IPS-20b (cell line): ENCODE data around the gene ADCYAP1R1.

Source experiments
- H3K27ac ChIP-seq: one replicate; pipeline ENCODE4 v1.5.1; 2013; ENCODE audit warnings: low read length
- H3K27me3 ChIP-seq: 2 replicates; pipeline ENCODE4 v1.6.1; 2013; ENCODE audit warnings: mild to moderate bottlenecking, low read length, inconsistent platforms; ENCODE audit not compliant: insufficient read depth
- H3K36me3 ChIP-seq: 2 replicates; pipeline ENCODE4 v1.6.1; 2013; ENCODE audit warnings: low read depth, mild to moderate bottlenecking, inconsistent platforms, low read length, moderate library complexity; ENCODE audit not compliant: insufficient read depth
- H3K4me1 ChIP-seq: 2 replicates; pipeline ENCODE4 v1.6.1; 2013; ENCODE audit warnings: mild to moderate bottlenecking, control low read depth, inconsistent platforms, low read length, moderate library complexity; ENCODE audit not compliant: insufficient read depth
- H3K4me3 ChIP-seq: 2 replicates; pipeline ENCODE4 v1.5.1; 2013; ENCODE audit warnings: mild to moderate bottlenecking, low read length, inconsistent platforms
- H3K9ac ChIP-seq: 2 replicates; pipeline ENCODE4 v1.6.1; 2013; ENCODE audit warnings: low read depth, mild to moderate bottlenecking, inconsistent platforms, low read length, moderate library complexity
- H3K9me3 ChIP-seq: 2 replicates; pipeline ENCODE4 v1.6.1; 2013; ENCODE audit warnings: mild to moderate bottlenecking, low read depth, low read length, inconsistent platforms; ENCODE audit not compliant: insufficient read depth

ADCYAP1R1 gene

DNA sequence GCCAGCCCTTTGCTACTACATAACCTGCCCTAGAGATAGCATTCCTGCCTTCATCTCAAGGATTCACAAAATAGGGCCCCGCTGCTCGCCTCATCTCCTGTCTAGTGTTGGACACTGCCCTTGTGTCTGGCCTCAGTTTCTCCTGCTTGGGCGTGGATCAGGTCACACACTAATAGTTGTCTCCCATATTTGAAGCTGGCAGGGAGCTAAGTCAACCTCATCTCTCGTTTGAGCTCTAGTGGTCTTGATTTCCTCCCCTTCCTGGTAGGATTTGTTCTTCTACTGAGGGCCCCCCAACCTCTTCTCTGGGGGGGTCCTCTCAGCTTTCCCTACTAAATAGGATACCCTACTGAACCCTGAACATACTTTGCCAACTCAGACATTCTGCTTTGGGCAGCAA lies 42.2 kb downstream of the ADCYAP1R1 start:
- H3K36me3 ChIP-seq, result peaks cover 10% of the 10 kb centered on the region; the same call in 1 of the 2 replicates
- H3K27ac ChIP-seq, result no peak overlapping the region
- no peaks in the 10 kb centered on the region for H3K27me3 ChIP-seq
- H3K4me1 ChIP-seq, result no peaks in the 10 kb centered on the region
- H3K4me3 ChIP-seq, result no peak overlapping the region
- no peaks in the 10 kb centered on the region for H3K9me3 ChIP-seq
- no peak overlapping the region for H3K9ac ChIP-seq

DNA sequence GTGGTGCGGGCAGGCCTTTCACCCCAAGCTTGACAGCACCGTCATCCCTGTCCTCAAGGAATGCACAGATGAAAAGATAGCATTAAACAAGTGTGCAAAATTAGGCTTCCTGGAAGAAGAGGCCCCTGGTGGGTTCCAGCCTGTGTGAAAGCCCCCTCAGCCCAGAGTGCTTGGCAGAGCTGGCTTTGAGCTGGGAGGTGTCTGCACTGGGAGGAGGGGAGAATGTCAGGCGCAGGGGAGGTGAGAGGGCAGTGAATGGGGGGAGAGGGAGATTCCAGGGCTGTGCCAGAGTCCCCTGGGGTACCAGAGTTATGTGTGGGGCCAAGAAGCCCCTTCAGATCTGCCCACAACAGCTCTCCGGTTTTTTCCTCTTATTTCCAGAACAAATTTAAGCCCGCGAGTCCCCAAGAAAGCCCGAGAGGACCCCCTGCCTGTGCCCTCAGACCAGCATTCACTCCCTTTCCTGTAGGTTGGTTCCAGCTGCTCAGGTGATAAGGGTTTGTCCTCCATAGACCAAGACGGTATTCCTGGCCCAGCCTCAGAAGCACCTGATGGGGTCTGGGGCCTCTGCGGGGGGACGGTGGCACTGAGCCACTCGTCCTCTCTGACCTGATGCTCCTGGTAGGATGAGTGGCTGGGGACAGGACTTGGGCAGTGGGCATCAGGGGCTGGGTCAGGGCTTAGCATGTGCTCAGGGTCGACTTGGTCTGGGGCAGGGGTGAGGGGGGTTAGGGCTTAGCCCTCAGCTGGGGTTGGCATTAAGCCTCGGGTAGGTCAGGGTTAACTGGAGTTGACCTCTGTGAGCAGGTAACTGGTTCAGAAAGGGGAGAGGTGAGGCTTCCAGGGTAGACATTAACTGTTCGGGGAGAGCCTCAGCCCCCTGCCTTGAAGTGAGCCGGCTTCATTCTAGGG lies 43.4 kb downstream of the ADCYAP1R1 start:
- Histone ChIP-seq H3K9me3 (no peaks in the 10 kb centered on the region), H3K27ac (no peak overlapping the region), H3K4me1 (no peaks in the 10 kb centered on the region), H3K4me3 (no peak overlapping the region), H3K27me3 (no peaks in the 10 kb centered on the region), H3K9ac (no peak overlapping the region), H3K36me3 (peaks cover 10% of the 10 kb centered on the region; the same call in 1 of the 2 replicates)

DNA sequence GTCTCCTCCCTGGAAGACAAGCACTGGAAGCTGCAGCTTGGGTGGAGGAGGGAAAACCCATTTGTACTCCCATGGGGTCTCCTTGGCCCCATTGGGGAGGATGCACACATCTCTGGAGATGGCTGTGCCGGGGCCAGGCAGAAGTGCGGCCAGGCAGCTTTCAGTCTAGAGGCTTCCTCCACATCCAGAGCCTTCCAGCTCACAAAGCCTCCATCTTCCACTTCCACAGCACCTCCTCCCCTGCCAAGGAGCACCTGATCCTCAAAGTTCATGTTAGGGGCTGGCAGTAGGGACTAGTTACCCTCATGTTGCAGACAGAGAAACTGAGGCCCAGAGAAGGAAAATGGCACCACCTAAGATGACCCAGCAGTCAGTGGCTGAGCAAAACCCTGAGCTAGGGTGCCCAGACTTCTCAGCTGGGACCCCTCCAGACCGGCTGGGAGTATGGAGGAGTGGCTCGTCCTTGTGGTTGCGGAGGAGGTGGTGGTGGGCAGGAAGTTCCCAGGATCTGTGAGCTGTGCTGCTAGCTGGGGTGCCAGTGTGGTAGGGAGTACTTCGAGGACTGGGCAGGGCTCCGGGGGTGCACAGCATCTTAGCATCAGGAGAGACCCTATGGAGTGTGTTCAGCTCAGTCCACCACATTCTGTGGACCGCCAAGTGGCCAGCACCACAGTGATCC lies 44.2 kb downstream of the ADCYAP1R1 start:
- no peak overlapping the region for H3K4me3 ChIP-seq
- H3K9ac ChIP-seq, result no peak overlapping the region
- H3K9me3 ChIP-seq, result no peaks in the 10 kb centered on the region
- H3K27ac ChIP-seq, result no peak overlapping the region
- H3K4me1 ChIP-seq, result no peaks in the 10 kb centered on the region
- H3K36me3 ChIP-seq, result peaks cover 10% of the 10 kb centered on the region; the same call in 1 of the 2 replicates
- no peaks in the 10 kb centered on the region for H3K27me3 ChIP-seq

DNA sequence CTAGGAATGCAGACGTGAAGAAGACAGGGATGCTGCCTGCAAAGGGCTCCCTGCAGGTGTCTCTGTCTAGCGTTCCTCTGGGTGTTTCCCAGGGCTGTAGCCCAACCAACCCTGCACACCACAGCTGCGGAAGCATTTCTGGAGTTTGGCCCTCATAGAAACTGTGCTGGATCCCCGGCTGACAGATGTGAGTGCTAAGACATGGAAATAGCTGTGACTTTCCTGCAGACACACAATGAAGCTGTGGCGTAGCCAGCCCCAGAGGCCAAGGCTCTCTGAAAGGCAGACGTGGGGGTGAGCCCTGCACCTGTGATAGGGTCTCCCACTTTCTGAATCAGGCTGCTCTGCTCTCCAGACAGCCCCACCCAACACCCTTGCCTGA lies 44.8 kb downstream of the ADCYAP1R1 start:
- Histone ChIP-seq H3K9me3 (no peaks in the 10 kb centered on the region), H3K27ac (no peak overlapping the region), H3K27me3 (no peaks in the 10 kb centered on the region), H3K36me3 (peaks cover 10% of the 10 kb centered on the region; the same call in 1 of the 2 replicates), H3K4me3 (no peak overlapping the region), H3K9ac (no peak overlapping the region), H3K4me1 (no peaks in the 10 kb centered on the region)

DNA sequence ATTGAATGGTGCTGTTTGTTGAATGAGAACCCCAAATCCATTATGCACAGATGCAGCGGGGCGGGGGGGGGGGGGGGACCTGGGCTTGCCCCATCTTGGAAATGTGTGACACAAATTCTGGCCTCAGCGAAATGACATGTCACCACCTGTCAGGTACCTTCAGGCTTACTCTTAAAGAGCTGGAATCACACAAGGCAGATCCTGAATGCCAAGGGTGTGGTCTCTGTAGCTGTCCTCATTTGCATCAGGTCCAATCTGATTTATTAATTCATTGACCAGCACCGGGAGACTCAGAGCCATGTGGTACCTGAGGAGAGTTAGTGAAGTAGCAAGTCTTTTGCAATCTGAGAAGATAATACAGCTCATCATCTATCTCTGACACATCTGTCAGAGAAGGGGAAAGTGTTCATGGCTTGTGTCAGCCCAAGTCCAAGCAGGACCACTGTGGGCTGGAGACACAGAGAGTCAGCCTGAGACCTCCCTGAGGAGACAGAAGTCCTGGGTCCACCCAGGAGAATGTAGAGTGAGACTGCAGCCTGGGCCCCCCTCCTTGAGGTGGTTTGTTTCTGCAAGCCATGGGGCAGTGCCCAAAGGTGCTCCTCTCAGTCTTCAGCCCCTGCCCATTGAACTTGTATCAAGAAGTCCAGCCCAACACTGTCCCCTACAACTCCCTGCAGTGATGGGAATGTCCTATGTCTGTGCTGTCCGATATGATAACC lies 46.7 kb downstream of the ADCYAP1R1 start:
- H3K9ac ChIP-seq, result no peak overlapping the region
- no peaks in the 10 kb centered on the region for H3K4me1 ChIP-seq
- H3K27me3 ChIP-seq, result no peaks in the 10 kb centered on the region
- H3K9me3 ChIP-seq, result no peaks in the 10 kb centered on the region
- H3K27ac ChIP-seq, result no peak overlapping the region
- H3K36me3 ChIP-seq, result peaks cover 5% of the 10 kb centered on the region; the same call in 1 of the 2 replicates
- no peak overlapping the region for H3K4me3 ChIP-seq

DNA sequence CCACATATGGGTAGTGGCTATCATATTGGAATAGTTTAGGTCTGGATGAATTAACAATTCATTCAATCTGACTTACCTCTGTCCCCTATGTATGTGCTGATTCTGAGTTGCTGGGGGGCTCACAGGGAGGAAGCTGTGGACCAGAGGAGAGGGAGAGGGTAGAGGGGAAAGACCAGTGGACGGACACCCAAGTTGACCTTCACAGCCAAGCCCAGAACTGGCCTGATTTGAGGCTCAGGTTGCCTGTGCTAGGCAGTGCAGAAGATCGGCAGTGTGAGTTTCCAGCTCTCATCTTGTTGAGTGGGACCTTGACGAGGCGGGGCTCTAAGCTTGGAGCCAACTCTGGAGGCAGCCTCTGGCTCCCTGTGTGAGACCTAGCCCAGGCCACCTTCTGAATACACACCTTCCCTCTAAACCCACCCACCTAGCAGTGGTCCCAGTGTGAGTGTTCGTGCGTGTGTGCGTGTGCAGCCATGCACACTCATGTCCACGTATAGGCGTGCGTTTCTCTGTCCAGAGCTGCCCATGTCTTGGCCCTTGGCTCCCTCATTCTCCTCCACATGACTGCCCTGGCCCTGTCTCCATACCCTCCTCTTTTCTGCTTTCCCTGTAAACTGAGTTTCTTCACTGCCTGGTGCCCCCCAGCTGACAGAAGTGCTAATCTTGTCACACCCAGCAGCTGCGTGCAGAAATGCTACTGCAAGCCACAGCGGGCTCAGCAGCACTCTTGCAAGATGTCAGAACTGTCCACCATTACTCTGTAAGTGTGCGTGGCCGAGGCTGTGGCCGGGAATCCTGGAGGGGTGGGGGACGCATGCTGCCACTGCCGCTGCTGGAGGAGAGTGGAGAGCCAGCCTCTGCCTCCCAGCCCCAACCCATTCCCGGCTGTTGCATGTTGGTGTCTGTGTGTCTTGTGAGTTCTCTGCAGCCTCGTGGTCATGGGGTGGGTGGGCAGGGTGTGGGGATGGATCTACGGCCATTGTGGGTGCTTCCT lies 47.6 kb downstream of the ADCYAP1R1 start:
- H3K27me3 ChIP-seq, result no peaks in the 10 kb centered on the region
- no peak overlapping the region for H3K4me3 ChIP-seq
- no peaks in the 10 kb centered on the region for H3K4me1 ChIP-seq
- no peaks in the 10 kb centered on the region for H3K9me3 ChIP-seq
- H3K9ac ChIP-seq, result no peak overlapping the region
- H3K27ac ChIP-seq, result no peak overlapping the region
- peaks cover 4% of the 10 kb centered on the region; the same call in 1 of the 2 replicates for H3K36me3 ChIP-seq

DNA sequence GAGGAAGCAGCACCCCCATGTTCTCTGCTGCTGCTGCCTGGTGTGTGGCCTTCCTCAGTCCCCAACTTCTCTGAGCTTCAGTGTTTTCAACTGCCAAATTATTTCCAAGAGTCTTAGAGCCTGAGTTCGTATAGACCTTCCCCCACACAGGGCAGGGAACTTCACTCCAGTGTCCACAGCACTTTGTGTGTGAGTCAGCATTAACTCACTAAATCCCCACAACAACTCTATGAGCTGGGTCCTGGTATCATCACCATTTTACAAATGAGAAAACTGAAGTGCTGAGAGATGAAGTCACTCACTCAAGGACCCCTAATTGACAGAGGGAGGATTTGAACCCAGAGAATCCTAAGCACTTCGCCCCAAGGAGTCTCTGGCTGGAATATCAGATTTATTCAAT lies 48.3 kb downstream of the ADCYAP1R1 start:
- Histone ChIP-seq H3K9me3 (no peaks in the 10 kb centered on the region), H3K27ac (no peak overlapping the region), H3K4me3 (no peak overlapping the region), H3K9ac (no peak overlapping the region), H3K4me1 (no peaks in the 10 kb centered on the region), H3K36me3 (no peaks in the 10 kb centered on the region), H3K27me3 (no peaks in the 10 kb centered on the region)

DNA sequence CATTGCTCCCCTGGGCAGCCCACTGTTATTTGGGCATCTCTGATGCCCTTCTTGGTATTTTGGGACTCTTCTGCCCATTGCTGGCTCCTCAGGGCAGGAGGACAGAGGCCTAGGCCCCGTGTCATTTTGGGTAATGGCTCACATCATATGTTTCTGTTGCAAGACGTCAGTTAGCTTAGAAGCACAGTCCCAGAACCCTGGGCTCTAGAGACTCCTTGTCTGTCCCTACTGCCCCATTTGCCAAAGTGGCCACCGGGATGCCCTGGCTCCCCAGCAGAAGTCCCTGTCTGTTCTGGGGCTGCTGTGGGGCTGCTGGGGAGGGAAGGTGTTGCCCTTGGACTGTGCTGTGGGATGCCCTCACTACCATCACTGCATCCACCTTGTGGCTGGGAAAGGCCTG lies 48.8 kb downstream of the ADCYAP1R1 start:
- H3K9ac ChIP-seq, result no peak overlapping the region
- no peaks in the 10 kb centered on the region for H3K4me1 ChIP-seq
- no peaks in the 10 kb centered on the region for H3K27me3 ChIP-seq
- no peaks in the 10 kb centered on the region for H3K36me3 ChIP-seq
- H3K4me3 ChIP-seq, result no peak overlapping the region
- H3K9me3 ChIP-seq, result no peaks in the 10 kb centered on the region
- H3K27ac ChIP-seq, result no peak overlapping the region

DNA sequence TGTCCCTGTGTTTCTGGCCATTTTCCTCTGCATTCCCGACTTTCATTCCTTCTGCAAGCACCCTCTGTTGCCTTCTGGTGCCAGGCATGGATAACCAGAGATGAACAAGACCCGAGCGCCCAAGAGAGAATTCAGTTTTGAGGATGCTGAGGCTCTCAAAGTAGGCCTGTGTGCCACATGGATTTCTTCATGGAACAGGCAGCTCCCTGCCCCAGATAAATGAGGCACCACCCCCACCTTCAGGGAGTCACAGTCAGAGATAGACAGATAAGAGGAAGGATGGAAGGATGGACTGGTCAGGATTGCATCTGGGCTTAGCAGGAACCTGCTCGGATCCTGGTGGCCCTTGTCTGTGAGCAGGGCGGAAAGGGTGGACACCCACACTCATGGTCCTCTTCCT lies 49.4 kb downstream of the ADCYAP1R1 start:
- Histone ChIP-seq H3K27me3 (no peaks in the 10 kb centered on the region), H3K4me1 (no peaks in the 10 kb centered on the region), H3K27ac (no peak overlapping the region), H3K9me3 (no peaks in the 10 kb centered on the region), H3K9ac (no peak overlapping the region), H3K4me3 (no peak overlapping the region), H3K36me3 (no peaks in the 10 kb centered on the region)

DNA sequence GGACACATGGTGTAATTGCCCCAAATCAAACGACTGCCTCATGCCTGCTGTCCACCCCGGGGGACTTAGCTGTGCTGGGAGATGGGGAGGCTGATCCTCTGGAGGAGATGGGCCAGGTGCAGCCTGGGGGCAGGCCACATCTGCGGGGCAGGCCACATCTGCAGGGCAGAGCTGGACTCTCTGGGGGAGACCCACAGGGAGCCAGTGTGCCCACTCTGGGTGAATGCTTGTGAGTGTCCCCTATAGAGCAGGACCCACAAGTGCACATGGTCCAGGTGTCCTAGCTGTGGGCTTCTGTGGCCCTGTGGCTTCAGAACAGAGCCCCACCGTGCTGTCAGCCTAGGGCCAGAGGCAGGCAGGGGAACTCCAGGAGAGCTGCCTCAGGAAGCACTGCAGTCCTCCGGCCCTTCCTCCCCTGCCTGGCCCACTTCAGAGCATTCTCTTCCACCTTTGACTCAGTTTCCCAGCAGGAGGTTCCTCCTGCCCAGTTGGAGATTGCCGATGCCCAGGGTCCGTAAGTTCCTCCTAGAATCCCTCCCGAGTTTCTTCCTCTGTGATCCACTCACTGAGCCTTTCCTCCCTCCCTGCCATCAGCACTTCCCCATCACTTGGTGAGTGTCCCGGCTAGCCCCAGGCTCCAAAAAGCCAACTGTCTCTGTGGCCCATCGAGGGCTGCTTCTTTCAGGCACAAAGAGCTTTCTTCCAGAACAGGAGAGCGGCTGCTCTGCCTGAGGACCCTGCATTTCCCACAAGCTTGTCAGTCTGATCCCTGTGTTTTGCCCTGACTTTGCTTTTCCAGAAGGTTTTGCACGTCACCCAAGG lies 50.3 kb downstream of the ADCYAP1R1 start:
- Histone ChIP-seq H3K9ac (no peak overlapping the region), H3K27ac (no peak overlapping the region), H3K27me3 (no peaks in the 10 kb centered on the region), H3K4me1 (no peaks in the 10 kb centered on the region), H3K36me3 (no peaks in the 10 kb centered on the region), H3K9me3 (no peaks in the 10 kb centered on the region), H3K4me3 (no peak overlapping the region)
